ENCODE measurements around the gene SOST.

Gene SOST

GRCh38 chr17:43753493-43754129 lies 5.0 kb downstream of the SOST start:
- Histone ChIP-seq H3K9ac (ENCODE audit: low read length in 5 of 5) (no peak overlapping the region), H3K4me3 (ENCODE audit: low read depth in 1 of 5, low read length in 5 of 5) (no peak overlapping the region), H3K9me3 (ENCODE audit: control insufficient read depth in 5 of 5, low read length in 5 of 5) (no peaks in the 10 kb centered on the region), H3K27ac (ENCODE audit: low read depth, low read length) (no peak overlapping the region), H3K36me3 (ENCODE audit: control insufficient read depth in 5 of 5, insufficient read depth in 5 of 5, low read length in 5 of 5) (no peaks in the 10 kb centered on the region), H3K27me3 (ENCODE audit: control insufficient read depth in 5 of 5, insufficient read depth in 4 of 5, low read length in 5 of 5) (peaks cover 24 to 43% (median 38%) of the 10 kb centered on the region in 5 donors), H3K4me1 (ENCODE audit: control insufficient read depth in 5 of 5, insufficient read depth in 5 of 5, low read length in 5 of 5) (peaks cover 0 to 19% (median 10%) of the 10 kb centered on the region in 5 donors)

GRCh38 chr17:43750153-43750552 lies 8.4 kb downstream of the SOST start:
- no peak overlapping the region for H3K9ac ChIP-seq (ENCODE audit: low read length in 5 of 5)
- H3K27ac ChIP-seq (ENCODE audit: low read depth, low read length), result no peak overlapping the region
- peaks cover 0 to 24% (median 14%) of the 10 kb centered on the region in 5 donors for H3K4me1 ChIP-seq (ENCODE audit: control insufficient read depth in 5 of 5, insufficient read depth in 5 of 5, low read length in 5 of 5)
- peaks cover 4 to 27% (median 17%) of the 10 kb centered on the region in 5 donors for H3K27me3 ChIP-seq (ENCODE audit: control insufficient read depth in 5 of 5, insufficient read depth in 4 of 5, low read length in 5 of 5)
- H3K4me3 ChIP-seq (ENCODE audit: low read depth in 1 of 5, low read length in 5 of 5), result no peak overlapping the region
- no peaks in the 10 kb centered on the region for H3K36me3 ChIP-seq (ENCODE audit: control insufficient read depth in 5 of 5, insufficient read depth in 5 of 5, low read length in 5 of 5)
- no peaks in the 10 kb centered on the region for H3K9me3 ChIP-seq (ENCODE audit: control insufficient read depth in 5 of 5, low read length in 5 of 5)

GRCh38 chr17:43745541-43745940 lies 13.1 kb downstream of the SOST start:
- peaks cover 4 to 17% (median 10%) of the 10 kb centered on the region in 5 donors for H3K27me3 ChIP-seq (ENCODE audit: control insufficient read depth in 5 of 5, insufficient read depth in 4 of 5, low read length in 5 of 5)
- H3K4me3 ChIP-seq (ENCODE audit: low read depth in 1 of 5, low read length in 5 of 5), result no peak overlapping the region
- H3K27ac ChIP-seq (ENCODE audit: low read depth, low read length), result no peak overlapping the region
- H3K36me3 ChIP-seq (ENCODE audit: control insufficient read depth in 5 of 5, insufficient read depth in 5 of 5, low read length in 5 of 5), result no peaks in the 10 kb centered on the region
- H3K9me3 ChIP-seq (ENCODE audit: control insufficient read depth in 5 of 5, low read length in 5 of 5), result peaks cover 0 to 3% (median 0%) of the 10 kb centered on the region in 5 donors
- peaks cover 0 to 25% (median 11%) of the 10 kb centered on the region in 5 donors for H3K4me1 ChIP-seq (ENCODE audit: control insufficient read depth in 5 of 5, insufficient read depth in 5 of 5, low read length in 5 of 5)
- H3K9ac ChIP-seq (ENCODE audit: low read length in 5 of 5), result no peak overlapping the region

GRCh38 chr17:43741636-43742035 lies 17.0 kb downstream of the SOST start:
- Histone ChIP-seq H3K36me3 (ENCODE audit: control insufficient read depth in 5 of 5, insufficient read depth in 5 of 5, low read length in 5 of 5) (no peaks in the 10 kb centered on the region), H3K9ac (ENCODE audit: low read length in 5 of 5) (no peak overlapping the region), H3K4me3 (ENCODE audit: low read depth in 1 of 5, low read length in 5 of 5) (no peak overlapping the region), H3K27ac (ENCODE audit: low read depth, low read length) (no peak overlapping the region), H3K27me3 (ENCODE audit: control insufficient read depth in 5 of 5, insufficient read depth in 4 of 5, low read length in 5 of 5) (peaks cover 0 to 15% (median 3%) of the 10 kb centered on the region in 5 donors), H3K9me3 (ENCODE audit: control insufficient read depth in 5 of 5, low read length in 5 of 5) (peaks cover 0 to 3% (median 0%) of the 10 kb centered on the region in 5 donors), H3K4me1 (ENCODE audit: control insufficient read depth in 5 of 5, insufficient read depth in 5 of 5, low read length in 5 of 5) (peaks cover 0 to 17% (median 11%) of the 10 kb centered on the region in 5 donors)

DNA sequence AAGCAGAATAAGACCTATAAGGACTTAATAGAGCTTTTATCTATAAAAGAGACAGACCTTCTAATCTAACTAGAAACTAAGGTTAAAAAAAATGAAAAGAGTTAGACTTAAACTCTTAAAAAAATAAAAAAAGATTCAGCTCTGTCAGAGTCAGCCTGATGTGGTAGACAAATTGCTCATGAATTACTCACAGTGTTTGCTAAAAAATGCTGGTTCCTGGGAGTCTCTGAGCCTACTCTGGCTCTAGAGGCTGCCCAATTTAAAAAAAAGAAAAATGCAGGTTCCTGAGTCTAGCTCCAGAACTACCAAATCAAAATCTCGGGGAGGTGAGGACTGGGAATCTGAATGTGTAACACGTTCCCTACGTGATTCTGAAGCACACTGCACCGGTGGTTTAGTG lies 18.1 kb downstream of the SOST start:
- H3K4me3 ChIP-seq (ENCODE audit: low read depth in 1 of 5, low read length in 5 of 5), result no peak overlapping the region
- no peak overlapping the region for H3K27ac ChIP-seq (ENCODE audit: low read depth, low read length)
- no peaks in the 10 kb centered on the region for H3K36me3 ChIP-seq (ENCODE audit: control insufficient read depth in 5 of 5, insufficient read depth in 5 of 5, low read length in 5 of 5)
- no peak overlapping the region for H3K9ac ChIP-seq (ENCODE audit: low read length in 5 of 5)
- peaks cover 0 to 3% (median 0%) of the 10 kb centered on the region in 5 donors for H3K9me3 ChIP-seq (ENCODE audit: control insufficient read depth in 5 of 5, low read length in 5 of 5)
- peaks cover 0 to 10% (median 4%) of the 10 kb centered on the region in 5 donors for H3K4me1 ChIP-seq (ENCODE audit: control insufficient read depth in 5 of 5, insufficient read depth in 5 of 5, low read length in 5 of 5)
- H3K27me3 ChIP-seq (ENCODE audit: control insufficient read depth in 5 of 5, insufficient read depth in 4 of 5, low read length in 5 of 5), result peaks cover 0 to 8% (median 3%) of the 10 kb centered on the region in 5 donors

DNA sequence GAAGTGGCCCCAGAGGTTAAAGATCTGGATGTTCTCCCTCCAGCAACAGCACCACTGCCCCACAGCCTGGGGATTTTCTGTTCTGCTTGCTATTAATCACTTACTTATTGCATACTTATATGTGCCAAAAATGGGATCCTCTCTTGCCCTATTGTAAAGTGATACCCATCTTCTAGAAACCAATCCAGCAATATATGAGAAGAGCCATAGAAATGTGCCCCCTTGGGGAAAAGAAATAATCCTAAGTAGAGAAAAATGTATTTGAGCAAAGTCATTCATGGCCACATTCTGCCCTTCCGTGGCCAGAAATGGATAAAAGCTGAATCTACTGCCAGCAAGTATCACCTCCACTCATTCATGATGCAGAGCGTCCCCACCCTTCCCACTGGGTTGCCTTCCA lies 20.9 kb downstream of the SOST start:
- peaks cover 0 to 8% (median 0%) of the 10 kb centered on the region in 5 donors for H3K4me1 ChIP-seq (ENCODE audit: control insufficient read depth in 5 of 5, insufficient read depth in 5 of 5, low read length in 5 of 5)
- H3K27me3 ChIP-seq (ENCODE audit: control insufficient read depth in 5 of 5, insufficient read depth in 4 of 5, low read length in 5 of 5), result peaks cover 0 to 3% (median 0%) of the 10 kb centered on the region in 5 donors
- no peak overlapping the region for H3K4me3 ChIP-seq (ENCODE audit: low read depth in 1 of 5, low read length in 5 of 5)
- H3K9me3 ChIP-seq (ENCODE audit: control insufficient read depth in 5 of 5, low read length in 5 of 5), result peaks cover 0 to 3% (median 0%) of the 10 kb centered on the region in 5 donors
- H3K27ac ChIP-seq (ENCODE audit: low read depth, low read length), result no peak overlapping the region
- no peaks in the 10 kb centered on the region for H3K36me3 ChIP-seq (ENCODE audit: control insufficient read depth in 5 of 5, insufficient read depth in 5 of 5, low read length in 5 of 5)
- H3K9ac ChIP-seq (ENCODE audit: low read length in 5 of 5), result no peak overlapping the region

GRCh38 chr17:43736389-43736788 lies 22.2 kb downstream of the SOST start:
- Histone ChIP-seq H3K4me3 (ENCODE audit: low read depth in 1 of 5, low read length in 5 of 5) (no peak overlapping the region), H3K36me3 (ENCODE audit: control insufficient read depth in 5 of 5, insufficient read depth in 5 of 5, low read length in 5 of 5) (no peaks in the 10 kb centered on the region), H3K9ac (ENCODE audit: low read length in 5 of 5) (no peak overlapping the region), H3K27me3 (ENCODE audit: control insufficient read depth in 5 of 5, insufficient read depth in 4 of 5, low read length in 5 of 5) (peaks cover 0 to 3% (median 0%) of the 10 kb centered on the region in 5 donors), H3K4me1 (ENCODE audit: control insufficient read depth in 5 of 5, insufficient read depth in 5 of 5, low read length in 5 of 5) (peaks cover 0 to 8% (median 0%) of the 10 kb centered on the region in 5 donors), H3K9me3 (ENCODE audit: control insufficient read depth in 5 of 5, low read length in 5 of 5) (no peaks in the 10 kb centered on the region), H3K27ac (ENCODE audit: low read depth, low read length) (no peak overlapping the region)

DNA sequence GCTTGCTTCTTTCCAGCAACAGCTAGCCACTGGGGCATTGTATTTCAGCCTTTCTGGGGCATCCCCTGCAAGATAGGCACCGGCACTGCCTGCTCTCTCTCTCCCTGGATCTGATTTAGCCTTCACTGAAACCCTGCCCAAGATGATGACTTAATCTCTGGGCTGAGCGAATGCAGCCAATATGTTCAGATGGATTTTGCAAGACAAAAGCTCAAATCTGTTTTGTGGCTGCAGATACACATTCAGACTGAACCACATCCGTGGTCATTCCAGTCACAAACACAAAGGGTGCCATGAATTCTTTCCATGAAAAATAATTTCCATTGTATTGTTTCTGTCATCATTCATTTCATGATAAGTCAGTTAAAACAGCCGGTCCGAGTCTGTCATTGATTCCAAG lies 24.2 kb downstream of the SOST start:
- H3K36me3 ChIP-seq (ENCODE audit: control insufficient read depth in 5 of 5, insufficient read depth in 5 of 5, low read length in 5 of 5), result no peaks in the 10 kb centered on the region

GRCh38 chr17:43733956-43734355 lies 24.6 kb downstream of the SOST start:
- Histone ChIP-seq H3K4me3 (ENCODE audit: low read depth in 1 of 5, low read length in 5 of 5) (no peak overlapping the region), H3K36me3 (ENCODE audit: control insufficient read depth in 5 of 5, insufficient read depth in 5 of 5, low read length in 5 of 5) (no peaks in the 10 kb centered on the region)

More for the DNA sequence above, 24.2 kb downstream of the SOST start:
- Histone ChIP-seq H3K27ac (ENCODE audit: low read depth, low read length) (no peak overlapping the region), H3K27me3 (ENCODE audit: control insufficient read depth in 5 of 5, insufficient read depth in 4 of 5, low read length in 5 of 5) (no peaks in the 10 kb centered on the region), H3K9ac (ENCODE audit: low read length in 5 of 5) (no peak overlapping the region), H3K4me1 (ENCODE audit: control insufficient read depth in 5 of 5, insufficient read depth in 5 of 5, low read length in 5 of 5) (peaks cover 0 to 8% (median 0%) of the 10 kb centered on the region in 5 donors), H3K9me3 (ENCODE audit: control insufficient read depth in 5 of 5, low read length in 5 of 5) (no peaks in the 10 kb centered on the region), H3K4me3 (ENCODE audit: low read depth in 1 of 5, low read length in 5 of 5) (no peak overlapping the region)

GRCh38 chr17:43732958-43733357 lies 25.6 kb downstream of the SOST start:
- no peak overlapping the region for H3K27ac ChIP-seq (ENCODE audit: low read depth, low read length)
- H3K4me1 ChIP-seq (ENCODE audit: control insufficient read depth in 5 of 5, insufficient read depth in 5 of 5, low read length in 5 of 5), result peaks cover 0 to 8% (median 0%) of the 10 kb centered on the region in 5 donors
- H3K9ac ChIP-seq (ENCODE audit: low read length in 5 of 5), result no peak overlapping the region
- no peaks in the 10 kb centered on the region for H3K9me3 ChIP-seq (ENCODE audit: control insufficient read depth in 5 of 5, low read length in 5 of 5)
- H3K4me3 ChIP-seq (ENCODE audit: low read depth in 1 of 5, low read length in 5 of 5), result no peak overlapping the region
- no peaks in the 10 kb centered on the region for H3K36me3 ChIP-seq (ENCODE audit: control insufficient read depth in 5 of 5, insufficient read depth in 5 of 5, low read length in 5 of 5)
- H3K27me3 ChIP-seq (ENCODE audit: control insufficient read depth in 5 of 5, insufficient read depth in 4 of 5, low read length in 5 of 5), result no peaks in the 10 kb centered on the region

More at GRCh38 chr17:43733956-43734355, 24.6 kb downstream of the SOST start:
- Histone ChIP-seq H3K27me3 (ENCODE audit: control insufficient read depth in 5 of 5, insufficient read depth in 4 of 5, low read length in 5 of 5) (no peaks in the 10 kb centered on the region), H3K9me3 (ENCODE audit: control insufficient read depth in 5 of 5, low read length in 5 of 5) (no peaks in the 10 kb centered on the region), H3K9ac (ENCODE audit: low read length in 5 of 5) (no peak overlapping the region), H3K27ac (ENCODE audit: low read depth, low read length) (no peak overlapping the region), H3K4me1 (ENCODE audit: control insufficient read depth in 5 of 5, insufficient read depth in 5 of 5, low read length in 5 of 5) (peaks cover 0 to 8% (median 0%) of the 10 kb centered on the region in 5 donors)
